MM.1S (cell line): ENCODE measurements around the gene EPHA6.

Experiments
- DNase-seq: peaks from one replicate; pipeline ENCODE4 v3.0.0-alpha.2; 2015
- H2AFZ ChIP-seq: fragments of 300-600 bp; sonication (generic); 2 replicates; pipeline ENCODE4 v1.6.0; 2016; ENCODE audit warnings: antibody characterized with exemption, low read length
- H3F3A ChIP-seq: fragments of 300-600 bp; sonication (generic); 2 replicates; pipeline ENCODE4 v1.6.1; 2016; ENCODE audit warnings: mild to moderate bottlenecking, antibody characterized with exemption, low read length, moderate library complexity, mixed read lengths; ENCODE audit not compliant: insufficient read depth
- H3K27ac ChIP-seq: fragments of 300-600 bp; sonication (generic); 2 replicates; pipeline ENCODE4 v1.5.1; 2016; ENCODE audit warnings: mild to moderate bottlenecking, low read length
- H3K27me3 ChIP-seq: fragments of 300-600 bp; sonication (generic); replicated peaks from 2 replicates; pipeline ENCODE4 v1.6.0; 2016; ENCODE audit warnings: low read length; ENCODE audit not compliant: insufficient read depth
- H3K36me3 ChIP-seq: fragments of 300-600 bp; sonication (generic); replicated peaks from 2 replicates; pipeline ENCODE4 v1.6.1; 2016; ENCODE audit warnings: mild to moderate bottlenecking, low read length, mixed read lengths; ENCODE audit not compliant: insufficient read depth
- H3K4me1 ChIP-seq: fragments of 300-600 bp; sonication (generic); 2 replicates; pipeline ENCODE4 v1.6.1; 2016; ENCODE audit warnings: low read length, mixed read lengths
- H3K4me2 ChIP-seq: fragments of 300-600 bp; sonication (generic); 2 replicates; pipeline ENCODE4 v1.6.0; 2016; ENCODE audit warnings: low read depth, low read length
- H3K4me3 ChIP-seq: fragments of 300-600 bp; sonication (generic); 2 replicates; pipeline ENCODE4 v1.5.1; 2016; ENCODE audit warnings: low read length, mixed read lengths
- H3K79me2 ChIP-seq: fragments of 300-600 bp; sonication (generic); 2 replicates; pipeline ENCODE4 v1.6.1; 2016; ENCODE audit warnings: mixed run types, low read length, mixed read lengths
- H3K9ac ChIP-seq: fragments of 300-600 bp; sonication (generic); 2 replicates; pipeline ENCODE4 v1.6.1; 2016; ENCODE audit warnings: low read length, mixed read lengths
- H3K9me2 ChIP-seq: fragments of 300-600 bp; sonication (generic); replicated peaks from 2 replicates; pipeline ENCODE4 v1.6.1; 2016; ENCODE audit warnings: mild to moderate bottlenecking, low read length, mixed read lengths; ENCODE audit not compliant: insufficient read depth
- H3K9me3 ChIP-seq: fragments of 300-600 bp; sonication (generic); replicated peaks from 2 replicates; pipeline ENCODE4 v1.6.1; 2016; ENCODE audit warnings: mild to moderate bottlenecking, low read length, mixed read lengths; ENCODE audit not compliant: insufficient read depth
- H4K20me1 ChIP-seq: fragments of 300-600 bp; sonication (generic); 2 replicates; pipeline ENCODE4 v1.6.1; 2016; ENCODE audit warnings: mild to moderate bottlenecking, low read length, moderate library complexity, mixed read lengths; ENCODE audit not compliant: insufficient read depth
- CTCF ChIP-seq: fragments of 300-600 bp; sonication (generic); IDR thresholded peaks from 2 replicates; pipeline ENCODE4 v1.5.1; 2016; ENCODE audit warnings: antibody characterized with exemption, low read length, mixed read lengths
- EZH2 ChIP-seq: fragments of 300-600 bp; sonication (generic); optimal IDR thresholded peaks from 2 replicates; pipeline ENCODE3; 2017; ENCODE audit warnings: low read depth, mild to moderate bottlenecking, antibody characterized with exemption, low read length, mixed read lengths
- EZH2phosphoT487 ChIP-seq: fragments of 300-600 bp; sonication (generic); IDR thresholded peaks from 2 replicates; pipeline ENCODE4 v1.6.1; 2018; ENCODE audit warnings: antibody characterized with exemption, low read length

Gene EPHA6

GRCh38 chr3:97552186-97552585 is 737.8 kb downstream of the EPHA6 start:
- TF ChIP-seq EZH2 (no peak), CTCF (no peak), EZH2phosphoT487 (no peak)
- no peaks in the 10 kb centered on the region for H3F3A ChIP-seq
- no peak for DNase-seq
- H3K4me1 ChIP-seq, result no peaks in the 10 kb centered on the region
- no peaks in the 10 kb centered on the region for H3K79me2 ChIP-seq
- no peaks in the 10 kb centered on the region for H3K36me3 ChIP-seq
- no peak overlapping the region for H2AFZ ChIP-seq
- H3K9ac ChIP-seq, result no peak overlapping the region
- H3K9me3 ChIP-seq, result no peaks in the 10 kb centered on the region
- no peaks in the 10 kb centered on the region for H3K27me3 ChIP-seq
- no peak overlapping the region for H3K27ac ChIP-seq
- no peaks in the 10 kb centered on the region for H3K9me2 ChIP-seq
- H4K20me1 ChIP-seq, result no peaks in the 10 kb centered on the region
- no peak overlapping the region for H3K4me2 ChIP-seq
- no peak overlapping the region for H3K4me3 ChIP-seq

GRCh38 chr3:97575742-97576141 is 761.3 kb downstream of the EPHA6 start:
- H4K20me1 ChIP-seq, result no peaks in the 10 kb centered on the region
- no peak for TF ChIP-seq EZH2phosphoT487
- TF ChIP-seq EZH2, result no peak
- no peak for TF ChIP-seq CTCF
- DNase-seq, result no peak
- no peak overlapping the region for H3K9ac ChIP-seq
- no peak overlapping the region for H3K27ac ChIP-seq
- no peaks in the 10 kb centered on the region for H3K9me2 ChIP-seq
- no peaks in the 10 kb centered on the region for H3K79me2 ChIP-seq
- H3F3A ChIP-seq, result no peaks in the 10 kb centered on the region
- H3K4me1 ChIP-seq, result no peaks in the 10 kb centered on the region
- no peaks in the 10 kb centered on the region for H3K36me3 ChIP-seq
- no peak overlapping the region for H3K4me3 ChIP-seq
- no peak overlapping the region for H3K4me2 ChIP-seq
- no peaks in the 10 kb centered on the region for H3K27me3 ChIP-seq
- H2AFZ ChIP-seq, result no peak overlapping the region
- H3K9me3 ChIP-seq, result no peaks in the 10 kb centered on the region

- TF ChIP-seq CTCF (no peak), EZH2 (no peak), EZH2phosphoT487 (no peak)
- Histone ChIP-seq H3K9me2 (no peaks in the 10 kb centered on the region), H3K27me3 (no peaks in the 10 kb centered on the region), H3K27ac (no peak overlapping the region), H3K4me1 (no peaks in the 10 kb centered on the region), H3K4me2 (no peak overlapping the region), H3K79me2 (no peaks in the 10 kb centered on the region), H3F3A (no peaks in the 10 kb centered on the region), H3K4me3 (no peak overlapping the region), H3K9ac (no peak overlapping the region), H2AFZ (no peak overlapping the region), H3K9me3 (no peaks in the 10 kb centered on the region), H3K36me3 (no peaks in the 10 kb centered on the region), H4K20me1 (no peaks in the 10 kb centered on the region)
- no peak for DNase-seq
Observed at GRCh38 chr3:97576221-97576620, 761.8 kb downstream of the EPHA6 start.
